GM19193 (cell line): ENCODE measurements around the gene COQ3.

Experiments used
- POLR2A ChIP-seq: IDR thresholded peaks from 4 replicates; pipeline ENCODE4 v1.6.1; 2011; ENCODE audit not compliant: insufficient read depth, insufficient read length; ENCODE audit errors: extremely low read depth

Gene COQ3

GRCh38 chr6:99393698-99394531 is at the start of gene COQ3:
Gene COQ3 (minus strand): TSS chr6:99394195. CDS start chr6:99394179, 16 bp downstream.
- peak; percentile 56 for TF ChIP-seq POLR2A

- no peak for TF ChIP-seq POLR2A
Measured at GRCh38 chr6:99434702-99435530, 40.9 kb upstream of the COQ3 start.

GRCh38 chr6:99432877-99433276 is 38.9 kb upstream of the COQ3 start:
- no peak for TF ChIP-seq POLR2A

GRCh38 chr6:99431901-99432300 is 37.9 kb upstream of the COQ3 start:
- TF ChIP-seq POLR2A, result no peak

GRCh38 chr6:99427988-99428387 is 34.0 kb upstream of the COQ3 start:
- no peak for TF ChIP-seq POLR2A

GRCh38 chr6:99426451-99426757 is 32.4 kb upstream of the COQ3 start:
- no peak for TF ChIP-seq POLR2A

GRCh38 chr6:99425647-99426450 is 31.9 kb upstream of the COQ3 start:
- no peak for TF ChIP-seq POLR2A

GRCh38 chr6:99424761-99425646 is 31.0 kb upstream of the COQ3 start, which contains the start of gene PNISR:
Gene PNISR (minus strand): TSS chr6:99425308. CDS start chr6:99414659, 10,649 bp downstream.
- TF ChIP-seq POLR2A, result peak; percentile 78

- no peak for TF ChIP-seq POLR2A
Measured at GRCh38 chr6:99424022-99424421, 30.0 kb upstream of the COQ3 start.

GRCh38 chr6:99422912-99423311 is 28.9 kb upstream of the COQ3 start:
- TF ChIP-seq POLR2A, result no peak

GRCh38 chr6:99416892-99417767 is 23.1 kb upstream of the COQ3 start:
- TF ChIP-seq POLR2A, result no peak

- TF ChIP-seq POLR2A, result no peak
Measured at GRCh38 chr6:99416226-99416625, 22.2 kb upstream of the COQ3 start.

GRCh38 chr6:99415446-99415845 is 21.5 kb upstream of the COQ3 start:
- no peak for TF ChIP-seq POLR2A
